Activated naive CD4-positive, alpha-beta T cell treated with Interleukin-2 at 50 U/mL for 16 hours (primary cell): ENCODE results near the gene MRGPRF.
A peak's percentile ranks its signal among the peaks of the same experiment; 100 is the strongest.

Experiments used
- DNase-seq: peaks from one replicate; pipeline ENCODE4 v3.0.0-alpha.2; 2020

MRGPRF gene

DNA sequence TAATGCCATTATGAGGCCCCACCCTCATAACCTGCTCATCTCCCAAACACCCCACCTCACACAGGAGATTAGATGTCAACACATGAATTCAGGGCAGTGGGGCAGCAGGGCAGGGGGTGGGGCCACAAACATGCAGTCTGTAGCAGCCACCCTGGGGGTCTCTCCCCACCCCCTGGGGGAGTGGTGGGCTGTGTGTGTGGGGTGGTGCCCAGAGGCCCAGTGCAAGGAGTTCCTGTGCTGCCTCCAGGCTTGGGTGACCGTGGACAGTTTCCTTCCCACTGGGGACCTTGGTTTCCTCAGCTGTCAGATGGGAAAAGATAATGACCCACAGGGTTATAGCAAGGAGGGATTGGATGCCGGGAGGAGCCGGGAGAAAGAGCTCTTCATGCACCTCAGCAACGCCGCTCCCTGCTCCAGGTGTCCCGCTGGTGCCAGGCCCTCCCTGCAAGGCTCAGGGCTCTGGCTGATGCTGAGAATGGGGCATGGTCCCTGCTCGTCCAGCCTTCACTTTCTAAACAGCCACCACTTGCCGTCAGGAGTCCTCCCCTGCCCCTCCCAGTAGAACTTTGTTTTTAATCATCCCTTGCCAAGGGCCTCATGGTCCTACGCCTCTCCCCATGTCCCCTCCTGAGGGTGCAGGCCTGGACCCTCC lies 2.0 kb upstream of the MRGPRF start:
- no peak for DNase-seq

DNA sequence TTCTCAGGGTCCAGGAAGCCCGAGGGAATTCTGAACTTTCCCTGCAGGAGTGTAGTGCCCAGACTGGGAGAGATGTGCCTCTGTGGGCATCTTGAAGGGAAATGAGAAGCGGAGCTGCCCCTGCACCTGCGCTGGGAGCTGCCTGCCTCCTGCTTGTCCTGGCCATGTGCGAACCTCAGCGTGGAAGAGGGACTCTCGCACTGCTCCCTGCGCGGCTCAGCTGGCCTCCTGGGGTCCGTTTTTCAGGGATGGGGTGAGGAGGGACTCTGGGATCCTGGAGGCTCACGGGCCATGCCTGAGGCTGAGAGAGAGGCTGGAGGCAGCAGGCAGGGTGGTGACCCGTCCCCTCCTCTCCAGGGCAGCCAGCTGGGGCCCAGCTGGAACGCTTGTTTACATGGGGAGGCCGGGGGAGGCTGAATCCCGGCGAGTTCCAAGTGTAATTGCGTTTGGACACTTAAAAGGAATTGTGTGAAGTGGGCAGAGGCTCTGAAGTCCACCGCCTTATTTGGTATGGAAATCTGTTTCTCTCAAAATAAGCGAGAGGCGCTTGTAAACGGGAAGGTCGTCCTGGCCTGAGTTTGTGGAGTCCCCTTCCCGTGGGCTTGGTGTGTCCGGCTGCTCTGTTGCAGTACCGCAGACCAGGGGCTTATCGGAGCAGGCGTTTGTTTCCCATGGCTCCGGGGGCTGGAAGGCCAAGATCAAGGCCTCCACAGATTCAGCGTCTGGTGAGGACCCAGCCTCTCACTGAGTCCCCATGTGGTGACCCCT lies 1.2 kb upstream of the MRGPRF start:
- no peak for DNase-seq

DNA sequence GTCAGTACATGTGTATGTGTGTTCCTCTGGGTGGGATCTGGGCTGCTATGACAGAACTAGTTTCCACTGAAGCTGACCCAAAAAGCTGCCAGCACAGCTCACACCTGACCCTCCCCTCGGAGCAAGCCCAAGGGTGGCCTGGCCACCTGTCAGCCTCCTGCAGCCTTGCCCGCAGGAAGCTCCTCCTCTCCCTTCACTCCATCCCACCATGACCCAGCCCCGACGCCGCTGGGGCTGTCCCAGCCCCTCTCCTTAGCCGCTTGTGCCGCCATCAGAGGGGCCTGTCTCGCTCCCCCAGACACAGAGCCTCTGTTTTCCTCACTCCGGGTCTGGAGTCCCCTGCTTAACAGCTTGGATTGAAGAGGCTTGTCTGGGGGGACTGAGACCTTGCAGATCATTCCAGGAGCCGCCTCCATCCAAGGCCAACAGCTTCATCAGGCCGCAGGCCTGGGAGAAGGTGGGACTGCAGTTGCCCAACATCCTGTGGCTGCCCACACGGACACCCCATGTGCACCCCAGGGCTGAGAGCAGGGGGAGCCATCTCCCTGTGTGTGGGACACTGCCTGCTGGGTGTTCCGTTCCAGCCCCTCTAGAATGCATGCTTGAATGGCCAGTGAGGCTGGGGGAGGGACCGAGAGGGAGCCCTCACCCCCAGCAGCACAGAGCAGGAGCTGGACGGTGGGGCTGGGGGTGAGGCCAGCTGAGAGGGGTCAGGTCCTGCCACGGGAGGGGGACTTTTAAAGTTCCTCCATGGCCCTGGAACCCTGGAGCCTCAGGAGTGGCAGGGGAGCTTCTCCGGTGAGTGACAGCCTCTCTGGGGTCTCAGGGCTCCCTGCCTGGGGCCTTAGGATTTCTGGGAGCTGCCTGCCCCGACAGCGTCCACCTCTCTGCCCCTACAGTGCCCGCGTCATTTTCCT lies 696 bp downstream of the MRGPRF start:
- DNase-seq = no peak

DNA sequence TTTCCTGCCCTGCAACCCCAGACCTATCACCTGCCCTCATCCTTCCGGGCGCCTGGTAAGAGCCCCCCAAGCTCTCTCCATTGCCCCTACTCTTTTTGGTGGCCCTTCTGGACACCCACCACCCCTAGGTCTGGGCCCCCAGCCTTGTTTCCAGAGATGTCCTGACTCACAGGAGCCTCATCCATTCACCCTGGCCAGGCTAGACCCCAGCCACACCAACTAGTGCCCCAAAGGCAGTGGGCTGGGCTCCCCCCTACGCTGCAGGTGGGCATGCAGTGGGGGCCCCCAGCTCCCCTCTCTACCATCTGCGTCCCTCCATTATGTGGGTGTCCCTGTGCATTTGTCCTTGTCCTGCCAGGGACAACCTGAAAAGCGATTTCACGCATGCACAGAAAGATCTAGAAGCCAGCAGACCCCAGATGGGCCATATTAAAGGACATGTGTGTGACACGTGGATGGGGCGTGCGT lies 1.4 kb downstream of the MRGPRF start:
- no peak for DNase-seq

DNA sequence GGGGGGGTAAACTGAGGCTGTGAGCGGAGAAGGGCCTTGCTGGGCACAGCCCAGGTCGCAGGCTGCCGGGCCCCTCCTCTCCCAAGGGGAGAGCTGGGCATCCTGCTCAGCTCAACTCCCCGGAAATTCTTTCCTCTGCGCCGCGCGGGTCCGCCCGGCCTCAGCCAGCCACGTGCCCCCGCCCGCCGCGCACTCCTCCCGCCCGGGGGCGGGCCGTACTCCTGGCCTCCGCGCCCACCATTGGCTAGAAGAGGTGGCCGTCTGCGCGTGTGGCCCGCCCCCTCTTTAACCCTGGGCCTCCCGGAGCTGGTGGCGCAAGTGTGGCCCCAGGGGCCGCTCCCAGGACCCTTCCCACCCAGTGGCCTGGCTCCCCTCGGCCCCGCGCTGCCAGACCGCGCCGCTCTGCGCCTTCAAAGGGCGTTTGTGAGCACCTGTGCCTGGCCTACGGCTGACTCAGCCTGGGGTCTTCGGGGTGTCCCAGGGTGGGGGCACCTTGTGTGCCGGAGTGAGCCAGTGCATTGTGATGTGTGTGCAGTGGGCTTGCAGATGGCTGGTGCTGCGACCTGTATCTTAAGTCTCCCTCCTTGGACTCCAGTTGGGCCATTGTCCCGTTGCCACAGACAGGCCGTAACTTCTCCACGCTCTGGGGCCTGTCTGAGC lies 2.0 kb downstream of the MRGPRF start:
- DNase-seq = peak; percentile 47

DNA sequence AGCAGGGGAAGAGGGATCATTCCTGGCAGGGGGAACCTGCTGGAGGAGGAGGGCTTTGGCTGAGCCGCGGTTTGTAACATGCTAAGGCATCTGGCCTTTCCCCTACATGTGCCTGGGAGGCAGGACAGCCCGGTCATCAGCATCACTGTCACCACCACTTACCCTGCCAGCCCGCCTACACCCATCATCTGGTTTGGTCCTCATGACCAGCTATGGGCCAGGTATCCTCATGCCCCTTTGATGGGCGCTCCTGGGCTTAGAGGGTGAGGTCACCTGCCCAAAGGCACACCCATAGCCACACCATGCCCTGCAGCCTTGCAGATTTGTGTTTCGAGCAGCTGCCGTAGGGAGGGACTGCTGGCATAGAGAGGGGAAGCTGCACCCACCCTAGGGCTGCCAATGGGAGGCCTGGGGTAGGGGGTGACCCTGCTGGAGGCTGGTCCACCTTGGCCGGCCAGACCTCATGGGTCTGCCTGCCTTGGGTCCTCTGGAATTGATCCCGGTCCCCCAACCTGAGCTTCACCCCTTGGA lies 2.6 kb downstream of the MRGPRF start:
- no peak for DNase-seq

DNA sequence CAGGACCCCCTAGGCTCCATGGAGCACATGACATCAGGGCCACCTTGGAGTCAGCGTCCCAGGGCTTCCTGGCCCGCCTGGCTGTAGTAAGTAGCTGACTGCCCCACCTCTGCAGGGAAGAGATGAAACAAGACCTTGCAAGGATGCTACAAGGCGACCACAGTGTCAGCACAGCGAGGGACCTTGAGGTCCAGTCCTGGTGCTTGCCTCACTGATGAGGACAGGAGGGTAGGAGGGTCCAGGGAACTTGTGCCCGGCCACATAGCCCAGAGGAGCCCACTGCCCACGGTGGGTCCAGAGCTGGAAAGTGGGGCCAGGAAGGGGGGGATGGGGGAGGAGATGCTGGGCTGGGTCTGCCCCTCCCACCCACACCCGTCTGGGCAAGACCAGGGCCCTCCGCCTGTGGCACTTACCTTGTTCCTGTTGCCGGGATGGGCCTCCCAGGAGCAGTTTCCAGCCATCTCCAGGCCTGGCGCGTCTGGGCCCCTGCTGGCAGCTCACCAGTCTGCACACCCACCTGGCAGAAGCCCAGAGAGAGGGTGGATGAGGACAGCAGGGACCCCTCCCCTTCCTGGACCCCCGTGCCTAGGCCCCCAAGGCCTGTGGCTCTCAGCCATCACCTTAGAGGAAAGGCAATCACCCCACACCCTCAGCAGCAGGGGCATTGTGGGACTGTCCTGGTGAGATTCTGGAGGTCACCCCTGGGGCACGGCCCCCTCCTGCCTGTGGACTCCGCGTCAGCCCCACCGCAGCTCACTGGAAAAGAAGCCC lies 3.4 kb downstream of the MRGPRF start:
- no peak for DNase-seq

DNA sequence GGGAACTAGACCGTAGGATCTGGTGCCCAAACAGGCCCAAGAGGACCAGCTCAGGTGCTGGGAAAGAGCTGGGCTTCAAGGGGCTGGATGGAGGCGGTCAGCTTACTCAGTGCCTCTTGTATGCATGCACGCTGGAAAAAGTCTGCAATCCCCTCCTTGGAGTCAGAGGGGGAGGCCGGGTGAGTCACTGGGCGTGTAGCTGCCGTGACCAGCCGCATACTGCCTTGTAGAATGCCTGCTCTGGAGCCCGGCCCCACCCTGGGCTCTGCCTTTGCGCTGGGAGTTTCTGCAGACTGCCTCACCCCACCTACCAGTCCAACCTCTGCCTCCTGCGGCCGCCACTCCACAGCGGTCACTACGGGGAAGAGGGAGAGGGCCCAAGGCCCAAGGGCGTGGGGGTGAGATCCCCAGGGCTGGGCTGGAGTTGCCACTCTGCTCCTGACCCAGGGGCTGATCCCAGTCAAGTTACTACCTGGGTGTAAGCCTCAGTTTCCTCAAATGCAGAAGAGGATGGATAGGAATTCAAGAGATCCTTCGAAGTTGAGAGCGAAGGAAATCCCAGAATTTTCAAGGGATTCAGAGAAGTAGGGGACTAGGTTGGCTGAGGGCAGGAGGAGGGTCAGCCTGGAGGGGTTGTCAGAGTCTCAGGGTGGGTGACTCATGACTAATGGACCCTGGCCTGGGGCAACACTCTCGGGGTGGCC lies 4.2 kb downstream of the MRGPRF start:
- no peak for DNase-seq

DNA sequence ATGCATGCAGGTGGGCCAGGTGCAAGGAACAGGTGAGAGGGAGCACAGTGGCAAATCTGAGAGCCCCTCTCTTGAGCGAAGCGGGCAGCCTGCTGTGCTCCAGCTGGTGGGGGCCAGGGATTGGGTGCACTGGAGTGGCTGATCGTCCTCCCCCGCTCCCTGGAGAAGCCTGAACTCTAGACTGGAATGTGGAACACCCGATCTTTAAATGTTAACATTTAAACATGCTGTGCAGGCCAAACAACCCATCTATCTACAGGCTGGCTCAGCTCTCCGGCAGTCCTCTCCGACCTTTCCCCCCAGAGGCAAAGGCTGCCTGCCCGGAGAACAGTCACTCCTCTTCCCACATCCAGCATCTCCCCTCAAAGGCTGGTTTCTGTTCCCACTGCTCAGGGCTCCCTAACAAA lies 5.1 kb downstream of the MRGPRF start:
- DNase-seq = no peak

DNA sequence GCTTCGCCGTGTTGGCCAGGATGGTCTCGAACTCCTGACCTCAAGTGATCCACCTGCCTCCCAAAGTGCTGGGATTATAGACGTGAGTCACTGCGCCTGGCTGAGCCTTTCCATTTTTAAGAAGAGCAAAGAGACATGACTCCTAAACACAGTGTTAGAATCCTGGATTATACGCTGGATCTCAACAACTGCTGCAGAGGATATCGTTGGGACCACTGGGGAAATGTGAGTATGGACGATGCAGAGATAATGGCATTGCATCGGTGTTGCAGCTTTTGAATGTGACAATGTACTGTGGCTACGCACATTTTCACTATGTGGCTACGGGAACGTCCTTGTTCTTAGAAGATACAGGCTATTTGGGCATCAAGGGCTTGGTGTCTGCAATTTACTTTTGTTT lies 6.2 kb downstream of the MRGPRF start:
- DNase-seq = no peak

DNA sequence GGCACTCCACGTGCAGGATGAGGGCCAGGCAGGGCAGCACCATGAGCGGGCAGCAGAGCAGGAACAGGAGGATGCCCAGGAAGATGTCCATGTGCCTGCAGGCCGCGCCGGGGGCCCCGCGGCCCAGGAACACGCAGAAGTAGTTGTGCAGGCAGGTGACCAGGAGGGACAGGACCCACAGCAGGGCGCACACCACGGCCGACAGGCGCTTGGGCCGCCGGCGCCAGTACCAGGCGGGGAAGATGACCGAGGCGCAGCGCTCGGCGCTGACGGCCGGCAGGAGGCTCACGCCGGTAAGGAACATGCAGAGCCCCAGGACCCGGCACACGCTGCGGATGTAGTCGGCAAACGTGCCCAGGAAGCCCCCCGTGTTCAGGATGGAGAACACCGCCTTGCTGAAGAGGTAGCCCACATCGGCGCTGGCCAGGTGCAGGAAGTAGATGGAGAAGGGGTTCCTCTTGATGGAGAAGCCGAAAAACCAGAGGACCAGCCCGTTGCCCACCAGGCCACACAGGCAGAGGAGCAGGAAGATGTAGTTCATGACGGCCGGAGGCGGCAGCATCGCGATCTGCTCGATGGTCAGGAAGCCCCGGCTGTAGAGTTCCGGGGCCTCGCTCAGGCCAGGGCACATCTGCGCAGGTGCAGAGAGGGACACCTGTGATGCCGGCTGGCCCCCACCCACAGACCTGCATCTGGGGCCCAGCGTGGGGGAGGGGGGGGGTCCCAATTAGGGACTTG lies 7.2 kb downstream of the MRGPRF start:
- DNase-seq = no peak

DNA sequence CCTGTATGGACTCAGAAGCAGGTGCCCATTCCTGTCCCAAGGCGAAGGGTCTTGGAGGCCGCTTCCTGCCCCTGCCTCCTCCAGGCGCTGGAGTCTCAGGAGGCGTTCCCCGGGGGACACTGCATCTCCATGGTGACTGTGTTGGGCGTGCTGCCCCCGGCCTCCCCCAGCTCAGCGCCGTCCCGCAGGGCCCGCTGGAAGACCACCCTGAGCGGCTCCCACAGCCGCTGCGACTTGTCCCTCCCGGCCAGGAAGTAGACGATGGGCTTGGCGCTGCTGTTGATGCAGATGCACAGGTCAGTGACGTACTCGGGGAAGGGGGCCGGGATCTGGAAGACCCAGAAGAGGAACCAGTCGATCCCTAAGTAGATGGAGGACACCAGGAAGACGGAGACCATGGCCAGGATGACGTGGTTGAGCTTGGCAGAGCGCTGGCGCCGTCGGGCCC lies 7.8 kb downstream of the MRGPRF start:
- DNase-seq = no peak

DNA sequence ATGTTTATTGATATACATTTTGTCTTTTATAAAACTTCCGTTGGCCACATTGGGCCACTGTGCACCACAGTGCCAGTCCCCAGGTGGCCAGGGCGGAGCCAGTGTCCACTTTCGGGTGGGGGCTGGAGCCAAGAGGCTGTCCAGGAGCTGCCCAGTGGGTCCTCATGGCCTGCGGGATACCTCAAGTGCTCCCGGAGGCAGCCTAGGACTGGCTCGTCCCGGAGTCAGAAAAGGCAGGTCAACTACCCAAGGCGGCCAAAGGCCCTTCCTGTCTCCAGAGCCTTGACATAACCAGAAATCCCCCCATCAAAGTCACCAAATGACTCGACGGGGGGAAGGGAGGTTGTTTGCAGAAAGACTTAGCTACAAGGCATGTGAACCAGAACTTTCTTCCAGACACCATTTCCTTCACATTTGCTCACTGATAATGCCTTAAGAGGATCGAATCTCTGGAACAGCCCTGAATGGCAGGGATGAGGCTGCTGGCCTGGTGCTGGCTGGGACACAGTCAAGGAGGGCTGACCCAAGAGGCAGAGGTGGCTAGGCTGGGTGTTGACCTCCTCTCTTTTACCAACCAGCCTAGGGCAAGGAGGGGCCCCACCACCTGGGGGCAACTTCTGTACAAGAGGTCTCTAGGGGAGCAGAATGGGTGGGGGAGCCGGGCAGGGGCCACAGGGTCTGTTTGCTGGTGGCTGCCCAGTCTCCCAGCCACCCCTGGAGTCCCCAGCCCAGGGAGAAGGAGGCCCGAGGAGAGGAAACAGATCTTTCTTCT lies 8.4 kb downstream of the MRGPRF start:
- no peak for DNase-seq

DNA sequence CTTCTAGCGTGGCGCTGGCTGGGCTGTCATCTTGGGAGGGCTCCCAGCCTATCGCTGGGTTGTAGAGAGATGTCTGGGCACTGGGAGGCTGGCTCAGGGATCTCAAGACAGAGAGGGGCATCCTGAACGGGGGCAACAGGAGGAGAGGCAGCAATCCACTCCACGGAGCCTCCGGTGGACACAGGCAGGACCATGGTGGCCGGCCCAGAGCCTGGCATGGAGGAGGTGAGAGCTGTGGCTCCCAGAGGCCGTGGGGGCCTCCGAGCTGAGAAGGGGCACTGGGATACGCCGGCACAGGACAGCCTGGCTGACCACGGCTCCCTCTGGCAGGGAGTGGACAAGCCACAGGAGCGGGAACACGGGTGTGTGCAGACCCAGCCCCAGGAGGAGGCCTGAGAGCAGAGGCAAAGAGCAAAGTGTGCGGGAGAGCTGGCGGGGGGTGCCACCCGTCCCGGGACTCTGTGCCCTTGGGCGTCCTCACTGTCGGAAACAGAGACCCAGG lies 9.1 kb downstream of the MRGPRF start:
- no peak for DNase-seq

DNA sequence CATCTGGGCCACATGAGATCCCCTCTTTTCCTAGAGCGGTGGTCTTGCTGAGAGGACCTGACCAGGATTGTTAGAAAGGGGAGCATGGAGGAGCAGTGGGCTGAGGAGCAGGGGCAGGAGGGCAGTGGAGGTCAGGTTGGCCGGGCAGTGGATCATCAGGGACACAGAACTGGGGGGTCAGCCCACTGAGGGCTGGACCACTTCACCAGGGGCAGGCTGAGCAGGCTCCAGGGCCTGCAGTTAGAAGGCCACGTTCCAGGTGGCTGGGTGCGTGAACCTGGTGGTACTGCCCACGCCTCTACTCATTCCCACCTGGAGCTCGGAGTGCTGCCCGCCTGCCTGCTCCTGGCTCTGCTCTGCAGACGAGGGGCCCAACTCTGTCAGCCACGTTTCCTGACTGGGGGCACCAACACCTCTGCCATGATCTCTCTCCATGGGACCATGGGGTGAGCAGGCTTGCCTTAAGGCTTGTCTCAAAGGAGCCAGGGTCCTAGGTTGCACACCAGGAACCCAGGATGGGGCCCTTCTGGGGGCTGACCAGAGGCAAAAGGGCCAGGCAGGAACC lies 9.7 kb downstream of the MRGPRF start:
- no peak for DNase-seq

DNA sequence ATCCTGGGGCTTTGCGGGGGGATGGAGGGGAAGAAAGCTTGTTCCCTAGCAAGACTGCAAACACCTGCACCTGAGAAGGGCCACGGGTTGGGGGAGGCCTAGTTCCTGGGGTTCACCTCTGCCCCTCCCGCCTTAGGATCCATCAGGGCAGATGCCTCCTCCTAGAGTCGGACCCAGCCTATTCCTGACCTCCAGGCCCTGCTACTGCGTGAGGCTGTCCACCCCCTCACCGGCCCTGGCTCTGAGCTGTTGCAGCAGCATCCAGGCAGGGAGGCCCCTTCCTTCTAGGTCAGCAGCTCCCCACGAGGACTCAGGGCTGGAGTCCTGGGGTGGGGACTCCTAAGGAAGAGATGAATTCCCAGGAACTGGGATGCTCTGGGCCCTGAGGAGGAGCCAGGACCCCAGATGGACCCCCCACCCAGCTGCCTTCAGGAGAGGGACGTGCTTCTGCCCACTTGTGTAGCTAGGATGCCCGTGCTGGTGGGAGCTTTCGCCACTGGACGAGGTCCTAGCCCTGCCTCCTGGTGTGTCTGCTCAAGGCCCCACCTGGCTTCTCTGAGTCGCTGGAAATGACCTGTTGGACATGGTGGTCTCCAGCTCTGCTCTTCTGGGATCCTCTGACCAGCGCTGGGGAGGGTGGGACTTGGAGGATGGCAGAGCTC lies 10.3 kb downstream of the MRGPRF start:
- no peak for DNase-seq

DNA sequence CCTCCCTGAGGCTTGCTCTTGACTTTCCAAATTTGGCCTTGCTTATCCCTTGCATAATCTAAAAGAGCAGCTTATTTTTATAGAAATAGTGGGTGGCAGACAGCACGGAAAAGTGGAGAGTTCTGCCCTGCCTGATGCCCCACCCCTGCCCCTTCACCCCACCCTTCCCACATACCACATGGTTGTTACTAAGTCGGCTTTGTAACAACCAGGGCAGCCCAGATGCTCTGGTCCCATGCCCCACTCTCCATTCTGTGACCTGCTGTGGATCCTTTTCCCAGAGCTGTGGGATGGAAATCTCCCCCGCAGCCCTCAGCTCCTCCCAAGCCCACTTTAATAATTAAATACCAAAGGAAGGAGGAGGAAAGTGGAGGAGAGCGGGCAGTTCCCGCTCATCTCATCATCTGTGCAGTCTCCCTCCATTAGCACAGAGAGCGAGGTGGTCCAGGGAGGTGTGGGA lies 10.9 kb downstream of the MRGPRF start:
- DNase-seq = no peak
